ENCODE data around the gene DNAJC5. TPM values are rescaled to one million over a fixed set of nuclear protein-coding genes. Genes with fewer than 3 reads are reported as not detected.

DNAJC5 gene
- total RNA-seq, 2 donors from 2014 or later: 35.7 to 39.0 TPM

- H3K4me3 Mint-ChIP-seq: peak overlapping the region; percentile 90
- H3K9me3 ChIP-seq (ENCODE audit: control insufficient read depth, low read length, poor library complexity, severe bottlenecking): no peaks in the 10 kb centered on the region
- H3K27me3 Mint-ChIP-seq: no peaks in the 10 kb centered on the region
- H3K4me1 Mint-ChIP-seq: peaks cover 24% of the 10 kb centered on the region
- no peaks in the 10 kb centered on the region for H3K36me3 Mint-ChIP-seq (ENCODE audit: low read depth)
- DNase-seq (no peak), ATAC-seq (no peak)
- peak overlapping the region; percentile 95 for H3K27ac Mint-ChIP-seq
Measured at GRCh38 chr20:63946986-63947637, 52.2 kb downstream of the DNAJC5 start.

GRCh38 chr20:63947638-63948456 is 52.9 kb downstream of the DNAJC5 start:
- H3K4me3 Mint-ChIP-seq: peak overlapping the region; percentile 90
- ATAC-seq (peak; percentile 32), DNase-seq (no peak)
- peaks cover 24% of the 10 kb centered on the region for H3K4me1 Mint-ChIP-seq
- H3K9me3 ChIP-seq (ENCODE audit: control insufficient read depth, low read length, poor library complexity, severe bottlenecking): no peaks in the 10 kb centered on the region
- H3K27me3 Mint-ChIP-seq: no peaks in the 10 kb centered on the region
- no peaks in the 10 kb centered on the region for H3K36me3 Mint-ChIP-seq (ENCODE audit: low read depth)
- H3K27ac Mint-ChIP-seq: peak overlapping the region; percentile 95

DNA sequence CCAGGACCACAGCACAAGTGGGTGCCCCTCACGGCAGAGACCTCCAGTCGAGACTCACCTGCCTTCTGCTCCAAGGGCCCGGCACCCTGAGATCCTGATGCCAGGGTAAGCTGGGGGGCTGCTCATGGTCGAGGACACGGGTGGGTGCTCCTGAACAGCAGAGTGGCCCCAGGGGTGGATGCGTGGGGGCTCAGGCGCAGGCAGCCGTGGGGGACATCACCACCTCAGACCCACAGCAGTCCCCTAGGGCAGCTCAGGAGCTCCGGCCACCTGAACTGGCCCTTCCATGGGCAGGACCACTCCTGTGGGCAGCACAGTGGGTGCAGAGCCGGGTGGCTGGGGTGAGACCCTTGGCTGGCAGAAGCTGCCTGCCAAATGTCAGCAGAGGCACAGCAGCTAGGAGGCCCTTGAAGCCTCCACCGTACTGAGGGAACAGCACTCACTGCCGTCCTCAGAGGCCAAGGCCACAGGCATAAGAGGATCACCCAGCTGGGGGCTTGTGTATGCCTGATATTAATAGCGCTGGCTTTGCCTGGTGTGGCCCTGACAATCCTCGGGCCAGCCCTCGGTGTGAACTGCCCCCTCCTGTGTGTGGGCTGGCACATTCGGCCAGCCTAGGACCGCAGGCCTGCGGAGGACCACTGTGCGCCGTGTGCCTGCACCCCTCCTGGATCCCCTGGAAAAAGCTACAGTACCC is 55.9 kb downstream of the DNAJC5 start:
- no peaks in the 10 kb centered on the region for H3K27me3 Mint-ChIP-seq
- no peak for DNase-seq
- peaks cover 38% of the 10 kb centered on the region for H3K4me1 Mint-ChIP-seq
- no peaks in the 10 kb centered on the region for H3K9me3 ChIP-seq (ENCODE audit: control insufficient read depth, low read length, poor library complexity, severe bottlenecking)
- H3K4me3 Mint-ChIP-seq: no peak overlapping the region
- H3K36me3 Mint-ChIP-seq (ENCODE audit: low read depth): no peaks in the 10 kb centered on the region
- no peak for ATAC-seq
- H3K27ac Mint-ChIP-seq: no peak overlapping the region

DNA sequence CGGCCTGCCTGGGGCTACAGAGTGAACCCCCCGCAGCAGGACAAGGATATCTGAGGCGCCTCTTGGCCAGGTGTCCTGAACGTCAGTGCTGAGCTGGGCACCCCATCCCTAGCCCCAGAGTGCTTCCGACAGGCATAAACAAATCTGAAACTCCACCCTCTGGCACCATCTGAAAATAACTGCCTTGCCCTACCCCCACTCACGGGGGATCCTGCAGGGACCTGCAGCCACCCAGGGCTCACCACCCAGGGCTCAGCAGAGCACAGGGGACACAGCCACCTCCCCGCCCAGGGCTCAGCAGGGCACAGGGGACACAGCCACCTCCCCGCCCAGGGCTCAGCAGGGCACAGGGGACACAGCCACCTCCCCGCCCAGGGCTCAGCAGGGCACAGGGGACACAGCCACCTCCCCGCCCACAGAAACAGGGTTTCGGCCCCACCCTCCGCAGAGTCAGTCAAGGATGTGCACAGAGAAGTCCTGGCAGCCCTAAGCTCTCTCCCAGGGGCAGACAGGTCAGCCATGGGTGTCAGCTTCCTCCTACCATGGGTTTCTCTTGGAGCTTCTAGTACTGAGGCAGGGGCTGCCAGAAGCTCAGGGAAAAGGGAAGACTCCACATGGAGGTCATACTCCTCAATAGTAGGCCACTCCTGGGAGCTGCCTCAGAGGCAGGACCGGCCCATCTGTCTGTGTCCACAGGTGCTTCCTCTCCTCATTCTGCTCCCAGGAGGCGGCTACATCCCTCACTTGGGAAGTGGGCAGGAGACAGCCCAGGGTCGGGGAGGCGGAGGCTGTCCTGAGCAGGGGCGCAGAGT is 56.7 kb downstream of the DNAJC5 start:
- Mint-ChIP-seq H3K4me3 (no peak overlapping the region), H3K27ac (no peak overlapping the region), H3K27me3 (no peaks in the 10 kb centered on the region), H3K4me1 (peaks cover 38% of the 10 kb centered on the region), H3K36me3 (ENCODE audit: low read depth) (no peaks in the 10 kb centered on the region)
- ATAC-seq (no peak), DNase-seq (no peak)
- H3K9me3 ChIP-seq (ENCODE audit: control insufficient read depth, low read length, poor library complexity, severe bottlenecking): no peaks in the 10 kb centered on the region

- H3K9me3 ChIP-seq (ENCODE audit: control insufficient read depth, low read length, poor library complexity, severe bottlenecking): no peaks in the 10 kb centered on the region
- no peak for ATAC-seq
- Mint-ChIP-seq H3K36me3 (ENCODE audit: low read depth) (no peaks in the 10 kb centered on the region), H3K27me3 (no peaks in the 10 kb centered on the region), H3K4me1 (peaks cover 35% of the 10 kb centered on the region), H3K27ac (no peak overlapping the region), H3K4me3 (no peak overlapping the region)
- no peak for DNase-seq
Measured at GRCh38 chr20:63952210-63952535, 57.2 kb downstream of the DNAJC5 start.

GRCh38 chr20:63952769-63953168 is 57.8 kb downstream of the DNAJC5 start:
- no peak for DNase-seq
- ATAC-seq: no peak
- Mint-ChIP-seq H3K4me1 (peaks cover 34% of the 10 kb centered on the region), H3K27me3 (no peaks in the 10 kb centered on the region), H3K27ac (peak overlapping the region; percentile 92), H3K4me3 (no peak overlapping the region), H3K36me3 (ENCODE audit: low read depth) (no peaks in the 10 kb centered on the region)
- H3K9me3 ChIP-seq (ENCODE audit: control insufficient read depth, low read length, poor library complexity, severe bottlenecking): no peaks in the 10 kb centered on the region

DNA sequence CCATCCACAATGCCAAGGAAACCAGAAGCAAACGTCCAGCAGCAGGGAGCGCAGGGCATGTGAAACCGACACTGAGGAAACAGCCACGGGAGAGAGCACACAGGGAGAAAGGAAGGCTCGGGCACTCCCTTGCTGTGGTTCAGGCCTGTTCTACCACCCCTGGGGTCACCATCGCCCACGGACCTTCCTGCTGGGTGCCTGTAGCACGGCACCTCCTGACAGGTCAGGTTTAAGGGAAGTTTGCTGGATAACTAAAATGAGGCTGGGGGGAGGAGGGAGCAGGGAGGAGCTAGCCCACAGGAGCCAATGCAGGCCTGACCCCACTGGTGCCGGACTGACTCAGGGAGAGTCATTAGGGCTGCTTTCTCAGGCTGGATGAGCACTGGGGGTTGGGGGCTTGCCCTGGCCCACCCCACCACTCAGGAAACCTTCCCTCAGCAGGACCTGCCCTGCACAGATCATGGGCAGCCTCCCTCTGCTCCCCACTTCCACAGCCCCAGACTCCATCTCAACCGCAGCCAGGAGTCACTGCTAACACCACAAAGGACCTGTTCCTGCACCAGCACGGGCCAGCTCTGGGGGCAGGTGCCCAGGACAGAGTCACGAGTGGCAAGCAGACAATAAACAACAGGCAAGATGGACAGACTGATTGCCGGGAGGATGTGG is 59.0 kb downstream of the DNAJC5 start:
- ATAC-seq: no peak

DNA sequence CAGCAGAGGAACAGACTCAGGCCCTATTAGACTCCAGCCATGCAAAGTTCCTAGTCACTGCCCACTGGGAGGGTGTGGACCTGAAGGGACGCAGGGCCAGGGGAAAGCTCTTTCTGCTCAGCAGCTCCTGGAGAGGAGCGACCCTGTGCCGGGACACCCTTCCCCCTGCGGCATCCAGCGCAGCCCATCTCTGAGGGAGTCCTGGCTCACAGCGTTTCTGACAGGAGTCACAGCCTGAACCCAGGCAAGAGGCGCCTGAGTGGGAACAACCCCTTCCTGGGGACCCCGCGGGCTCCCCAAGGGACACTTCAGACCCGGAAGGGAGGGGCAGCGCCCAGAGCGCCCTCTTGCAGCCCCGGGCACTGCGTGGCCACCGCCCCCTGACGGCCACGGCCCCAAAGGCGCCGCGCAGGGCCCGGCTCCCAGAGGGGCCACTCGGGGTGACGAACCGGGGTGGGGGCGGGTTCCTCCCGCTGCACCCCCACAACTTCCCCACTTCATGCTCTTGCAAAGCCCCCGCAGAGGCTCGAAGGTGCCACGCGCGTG is 60.4 kb downstream of the DNAJC5 start:
- DNase-seq: peak; percentile 32 to 36 (median 36)
- Mint-ChIP-seq H3K36me3 (ENCODE audit: low read depth) (no peaks in the 10 kb centered on the region), H3K27ac (peak overlapping the region; percentile 92)

More for the DNA sequence above, 59.0 kb downstream of the DNAJC5 start:
- H3K9me3 ChIP-seq (ENCODE audit: control insufficient read depth, low read length, poor library complexity, severe bottlenecking): no peaks in the 10 kb centered on the region
- DNase-seq: peak in 1 of 3 donors; percentile 4
- Mint-ChIP-seq H3K27ac (peak overlapping the region; percentile 92), H3K4me1 (peaks cover 25% of the 10 kb centered on the region), H3K36me3 (ENCODE audit: low read depth) (no peaks in the 10 kb centered on the region), H3K27me3 (no peaks in the 10 kb centered on the region), H3K4me3 (peak overlapping the region; percentile 91)

DNA sequence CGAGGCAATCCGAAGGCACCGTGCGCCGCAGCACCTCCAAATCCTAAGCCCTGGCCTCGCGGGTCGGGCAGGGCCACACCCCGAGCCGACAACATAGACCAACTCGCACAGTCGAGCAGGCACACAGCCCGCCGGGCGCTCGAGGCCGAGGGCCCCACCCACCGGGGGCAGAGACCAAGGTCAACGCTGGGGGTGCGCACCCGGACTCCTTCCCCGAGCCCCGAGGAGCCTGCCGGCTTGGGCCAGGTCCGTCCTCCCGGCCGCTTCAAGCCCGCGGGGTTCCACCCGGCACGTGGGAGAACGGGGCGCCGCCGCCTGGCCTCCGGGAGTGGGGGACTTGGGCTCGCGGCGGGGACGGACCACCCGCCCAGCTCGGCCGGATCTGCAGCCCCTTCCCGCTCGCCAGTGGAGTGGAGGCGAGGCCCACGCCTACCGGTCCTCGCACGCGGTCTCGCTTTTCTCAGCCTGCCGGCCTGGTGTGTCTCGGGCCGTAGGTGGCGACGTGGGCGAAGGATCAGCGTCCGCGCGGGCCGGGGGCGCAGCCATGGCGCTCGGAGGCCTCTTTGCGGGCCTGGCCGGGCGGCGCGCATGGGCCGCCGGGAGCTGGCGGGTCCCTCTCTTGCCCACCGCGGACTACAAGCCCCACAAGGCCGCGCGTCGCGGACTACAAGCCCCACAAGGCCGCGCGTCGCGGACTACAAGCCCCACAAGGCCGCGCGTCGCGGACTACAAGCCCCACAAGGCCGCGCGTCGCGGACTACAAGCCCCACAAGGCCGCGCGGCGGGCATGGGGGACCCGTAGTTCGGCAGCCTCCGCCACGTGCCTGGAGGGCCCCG is 61.1 kb downstream of the DNAJC5 start, which contains the start of gene UCKL1:
UCKL1 (minus strand) TSS at position 590 of the 837 bp plus-strand sequence; CDS start at position 546, 44 bp downstream.
- Mint-ChIP-seq H3K27ac (peak within 1 kb of the TSS; percentile 92), H3K4me3 (peak within 1 kb of the TSS; percentile 85), H3K27me3 (no peaks in the 10 kb centered on the region), H3K4me1 (peaks cover 23% of the 10 kb centered on the region), H3K36me3 (ENCODE audit: low read depth) (no peaks in the 10 kb centered on the region)
- peak; percentile 85 to 88 (median 85) for DNase-seq
- no peaks in the 10 kb centered on the region for H3K9me3 ChIP-seq (ENCODE audit: control insufficient read depth, low read length, poor library complexity, severe bottlenecking)
- ATAC-seq: peak; percentile 88

More for the DNA sequence above, 60.4 kb downstream of the DNAJC5 start:
- no peaks in the 10 kb centered on the region for H3K27me3 Mint-ChIP-seq
- H3K9me3 ChIP-seq (ENCODE audit: control insufficient read depth, low read length, poor library complexity, severe bottlenecking): no peaks in the 10 kb centered on the region
- peaks cover 23% of the 10 kb centered on the region for H3K4me1 Mint-ChIP-seq
- peak; percentile 3 for ATAC-seq
- H3K4me3 Mint-ChIP-seq: peak overlapping the region; percentile 85

DNA sequence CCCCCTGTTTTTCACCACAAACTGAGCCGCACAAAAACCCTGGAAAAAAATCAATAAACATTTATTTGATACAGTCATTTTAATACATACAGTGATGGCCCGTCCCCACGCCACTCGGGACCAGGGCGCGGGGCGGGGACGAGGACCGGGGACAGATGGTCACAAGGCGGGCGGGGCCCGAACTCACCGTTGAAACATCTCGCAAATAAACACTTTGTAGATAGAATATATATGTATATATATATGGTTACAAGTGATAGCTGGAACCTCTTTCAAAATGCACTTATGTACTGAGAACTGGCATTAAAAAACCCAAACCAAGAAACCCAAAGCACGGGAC is 61.7 kb downstream of the DNAJC5 start:
- ATAC-seq: peak; percentile 27
- no peaks in the 10 kb centered on the region for H3K9me3 ChIP-seq (ENCODE audit: control insufficient read depth, low read length, poor library complexity, severe bottlenecking)
- Mint-ChIP-seq H3K36me3 (ENCODE audit: low read depth) (no peaks in the 10 kb centered on the region), H3K4me3 (peak overlapping the region; percentile 85), H3K27me3 (no peaks in the 10 kb centered on the region), H3K4me1 (peaks cover 23% of the 10 kb centered on the region), H3K27ac (peak overlapping the region; percentile 51)
- no peak for DNase-seq

- H3K4me1 Mint-ChIP-seq: peaks cover 21% of the 10 kb centered on the region
- ATAC-seq (peak; percentile 38), DNase-seq (peak; percentile 42 to 61 (median 50))
- peak overlapping the region; percentile 85 for H3K4me3 Mint-ChIP-seq
- H3K27me3 Mint-ChIP-seq: no peaks in the 10 kb centered on the region
- H3K36me3 Mint-ChIP-seq (ENCODE audit: low read depth): no peaks in the 10 kb centered on the region
- H3K9me3 ChIP-seq (ENCODE audit: control insufficient read depth, low read length, poor library complexity, severe bottlenecking): no peaks in the 10 kb centered on the region
- H3K27ac Mint-ChIP-seq: peak overlapping the region; percentile 51
Measured at GRCh38 chr20:63957004-63957689, 62.2 kb downstream of the DNAJC5 start.
